Coronary artery (tissue), 2 donors: Measurements from ENCODE around the gene CD300C.
A peak's percentile ranks its signal among the peaks of the same experiment; 100 is the strongest.
"Not testable (repeated sequence)": the region's sequence is repeated elsewhere in the genome, so short reads cannot be mapped to it uniquely, and the experiment has no call there.

ENCODE experiments used
- DNase-seq: peaks from one replicate; pipeline ENCODE4 v3.0.0-alpha.2; 2017; ENCODE audit warnings: low spot score
- H3K27ac ChIP-seq, 2 donors: fragments of 200-600 bp; sonication (generic); one replicate each; pipeline ENCODE4 v1.5.1; 2016 to 2019
- H3K4me3 ChIP-seq: fragments of 200-600 bp; sonication (generic); 2 replicates; pipeline ENCODE4 v1.5.1; 2016; ENCODE audit warnings: mild to moderate bottlenecking, moderate library complexity
- CTCF ChIP-seq: fragments of 200-600 bp; sonication (generic); IDR thresholded peaks from one replicate; pipeline ENCODE4 v1.5.1; 2019; ENCODE audit warnings: antibody characterized with exemption

Gene CD300C

DNA sequence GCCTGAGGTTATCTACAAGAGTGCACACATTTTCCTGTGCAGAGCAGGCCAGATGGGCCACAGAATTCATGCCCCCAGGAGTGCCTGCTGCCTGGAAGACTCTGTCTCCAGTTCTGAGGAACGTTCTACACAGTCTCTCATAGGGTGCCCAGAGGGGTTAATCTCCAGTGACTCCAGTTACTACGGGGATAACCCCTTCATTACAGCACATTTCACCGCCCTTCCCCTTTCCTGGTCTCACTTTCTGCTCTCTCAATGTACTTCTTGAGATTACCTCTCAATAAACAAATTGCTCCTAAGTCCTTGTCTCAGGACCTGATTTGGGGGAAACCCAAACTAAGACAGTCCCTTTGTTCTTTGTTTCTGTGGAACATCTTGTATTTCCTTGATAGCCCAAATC, 15.7 kb upstream of the CD300C start:
- TF ChIP-seq CTCF = no peak
- DNase-seq = no peak
- Histone ChIP-seq H3K27ac (no peak overlapping the region), H3K4me3 (no peak overlapping the region)

GRCh38 chr17:74558882-74559519, 13.1 kb upstream of the CD300C start:
- no peak overlapping the region for H3K4me3 ChIP-seq
- TF ChIP-seq CTCF = no peak

GRCh38 chr17:74558402-74558801, 12.5 kb upstream of the CD300C start:
- not testable (repeated sequence) for H3K4me3 ChIP-seq, DNase-seq, H3K27ac ChIP-seq

More at GRCh38 chr17:74558882-74559519, 13.1 kb upstream of the CD300C start:
- no peak for DNase-seq
- H3K27ac ChIP-seq = no peak overlapping the region

DNA sequence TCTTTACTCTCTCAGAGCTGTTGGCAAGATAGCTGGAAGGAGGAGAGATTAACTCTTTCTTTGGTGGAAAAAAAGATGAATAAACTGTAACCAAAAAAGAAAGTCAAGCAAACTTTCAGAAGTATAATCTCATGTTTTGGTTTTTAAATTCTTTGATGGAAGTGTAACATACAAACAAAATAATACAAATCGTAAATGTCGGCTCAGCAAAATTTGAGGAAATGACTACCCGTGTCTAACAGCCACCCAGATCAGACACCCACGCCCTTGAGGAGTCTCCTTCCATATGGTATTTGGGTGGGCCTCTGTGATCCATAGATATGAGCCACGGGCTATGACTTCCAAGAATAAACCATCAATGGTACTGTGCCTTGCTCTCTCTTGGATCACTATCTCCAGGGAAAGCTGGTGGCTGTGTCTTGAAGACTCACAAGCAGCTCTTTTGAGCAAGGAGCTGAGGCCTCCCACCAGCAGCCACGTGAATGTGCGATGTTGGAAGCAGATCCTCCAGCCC, 9.6 kb upstream of the CD300C start:
- Histone ChIP-seq H3K4me3 (no peak overlapping the region), H3K27ac (no peak overlapping the region)
- TF ChIP-seq CTCF = no peak
- DNase-seq = no peak

GRCh38 chr17:74554909-74555308, 9.0 kb upstream of the CD300C start:
- Histone ChIP-seq H3K4me3 (no peak overlapping the region), H3K27ac (no peak overlapping the region)
- TF ChIP-seq CTCF = no peak
- DNase-seq = no peak

DNA sequence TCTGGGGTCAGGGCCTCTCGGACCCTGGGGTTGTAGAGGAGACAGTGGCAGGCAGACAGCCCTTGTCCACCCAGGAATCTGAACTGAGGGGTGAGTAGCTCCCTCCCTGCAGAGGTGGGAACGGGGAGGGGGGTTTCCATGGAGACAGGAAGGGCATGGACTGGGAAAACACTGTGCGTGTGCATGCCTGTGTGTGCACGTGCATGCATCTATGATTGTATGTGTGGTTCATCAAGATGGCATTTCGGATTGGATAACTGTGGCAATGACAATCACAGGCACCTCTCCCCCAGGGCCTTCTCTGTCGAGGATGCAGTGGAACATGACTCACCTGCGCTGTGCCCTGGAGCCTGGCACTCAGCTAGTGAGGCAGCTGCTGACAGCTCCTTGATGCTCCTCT, 6.1 kb upstream of the CD300C start:
- no peak overlapping the region for H3K27ac ChIP-seq
- DNase-seq = peak; percentile 57
- H3K4me3 ChIP-seq = no peak overlapping the region
- no peak for TF ChIP-seq CTCF

DNA sequence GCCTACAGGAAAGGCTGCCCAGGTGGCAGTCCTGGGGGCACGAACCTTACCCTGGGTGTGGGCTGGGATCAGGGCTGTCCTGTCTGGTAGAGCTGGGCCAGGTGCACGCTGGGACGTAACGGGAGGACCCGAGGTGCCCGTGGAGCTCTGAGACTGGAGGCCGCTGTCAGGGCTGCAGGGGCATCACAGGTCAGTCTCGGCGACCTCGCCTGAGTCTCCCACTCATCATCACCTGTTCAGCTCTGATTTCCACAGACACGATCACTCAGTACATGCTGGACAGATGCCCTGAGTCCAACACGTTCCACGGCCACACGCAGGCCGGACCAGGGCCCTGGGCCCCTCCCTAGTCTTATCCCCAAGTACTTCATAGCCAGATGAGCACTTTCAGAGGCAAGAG, 4.7 kb upstream of the CD300C start:
- H3K27ac ChIP-seq = no peak overlapping the region
- H3K4me3 ChIP-seq = no peak overlapping the region
- TF ChIP-seq CTCF = no peak
- DNase-seq = no peak
